Measurements from ENCODE around the gene BACH1. TPM values are rescaled to one million over a fixed set of nuclear protein-coding genes. Genes with fewer than 3 reads are reported as not detected.

BACH1 gene
- total and polyA plus RNA-seq, 2 of the 8 experiments (the other 6 are each of a cell fraction or from before 2014, with no cell fraction given): 6.9 to 50.7 TPM

GRCh38 chr21:29267666-29268065 lies 31.1 kb upstream of the BACH1 start:
- H3K56ac ChIP-seq (replicated peaks; ENCODE audit: insufficient read length, low read depth, low read length): no peak overlapping the region
- H3K9ac ChIP-seq (replicated peaks in 1 of 4; ENCODE audit: extremely low read depth in 1 of 4, low read depth in 3 of 4, low read length in 3 of 4): no peak overlapping the region
- H4K5ac ChIP-seq (ENCODE audit: insufficient read length, low read depth, low read length): no peak overlapping the region
- no peaks in the 10 kb centered on the region for H3K36me3 ChIP-seq (ENCODE audit: control insufficient read depth in 2 of 4, insufficient read depth in 4 of 4, low read length in 3 of 4)
- no peak overlapping the region for H3K18ac ChIP-seq (ENCODE audit: extremely low read depth, low read length)
- no peak overlapping the region for H3K4me2 ChIP-seq (ENCODE audit: insufficient read depth in 1 of 2, low read depth in 2 of 2, low read length in 2 of 2)
- ChIA-PET CTCF (ENCODE audit: partially characterized antibody) (interaction anchor here (1.0 kb wide), 1 partner anchor 81 kb away, joined by 4 read pairs; no protein-coding TSS in a partner anchor), POLR2A (ENCODE audit: partially characterized antibody) (interaction anchor here (1.1 kb wide), 1 partner anchor 31 kb away, joined by 4 read pairs; the partner anchor contains the start of gene BACH1)
- no peaks in the 10 kb centered on the region for H3K4me1 ChIP-seq (replicated peaks in 1 of 4; ENCODE audit: control insufficient read depth in 3 of 4, insufficient read depth in 4 of 4, low read length in 3 of 4)
- H2BK15ac ChIP-seq (ENCODE audit: low read length): no peak overlapping the region
- H2BK12ac ChIP-seq (ENCODE audit: low read depth, low read length): no peak overlapping the region
- no peak overlapping the region for H3K23ac ChIP-seq (ENCODE audit: insufficient read length)
- no peak overlapping the region for H2BK120ac ChIP-seq (replicated peaks; ENCODE audit: low read depth, low read length)
- H2BK5ac ChIP-seq (ENCODE audit: low read depth, low read length): no peak overlapping the region
- H3K14ac ChIP-seq (ENCODE audit: insufficient read length): no peak overlapping the region
- H3K23me2 ChIP-seq (ENCODE audit: low read depth, low read length): no peaks in the 10 kb centered on the region
- no peaks in the 10 kb centered on the region for H3K9me3 ChIP-seq (ENCODE audit: insufficient read depth in 2 of 2, low read depth in 1 of 2, low read length in 1 of 2)
- H3K79me1 ChIP-seq (ENCODE audit: low read depth, low read length): no peaks in the 10 kb centered on the region
- no peak for DNase-seq (ENCODE audit: low read depth in 1 of 2, low spot score in 2 of 2)
- H3K79me2 ChIP-seq (ENCODE audit: control insufficient read depth in 1 of 2, insufficient read depth in 2 of 2, low read length in 2 of 2): no peaks in the 10 kb centered on the region
- H2BK20ac ChIP-seq (ENCODE audit: low read length): no peak overlapping the region
- H3K4me3 ChIP-seq (ENCODE audit: extremely low read depth in 1 of 4, insufficient read depth in 2 of 4, low read depth in 3 of 4, low read length in 4 of 4): no peak overlapping the region
- FAIRE-seq: no peak
- H2AFZ ChIP-seq (ENCODE audit: low read length): no peak overlapping the region
- H4K8ac ChIP-seq (ENCODE audit: extremely low read depth, insufficient read depth, low read length): no peak overlapping the region
- H2AK5ac ChIP-seq (ENCODE audit: low read depth, low read length): no peak overlapping the region
- no peaks in the 10 kb centered on the region for H4K20me1 ChIP-seq (replicated peaks in 1 of 2; ENCODE audit: control insufficient read depth in 1 of 2, insufficient read depth in 2 of 2, low read length in 2 of 2)
- no peak overlapping the region for H3K27ac ChIP-seq (ENCODE audit: low read depth, low read length)
- no peak overlapping the region for H3K4ac ChIP-seq (replicated peaks; ENCODE audit: insufficient read length, low read depth, low read length)
- no peak overlapping the region for H4K91ac ChIP-seq (replicated peaks; ENCODE audit: insufficient read length, low read length)
- H3K27me3 ChIP-seq (replicated peaks in 1 of 4; ENCODE audit: control insufficient read depth in 3 of 4, extremely low read depth in 1 of 4, insufficient read depth in 3 of 4, low read length in 3 of 4): no peaks in the 10 kb centered on the region
- TF ChIP-seq HDAC2 (IDR thresholded peaks at IDR 0.05; ENCODE audit: borderline replicate concordance in 1 of 2, low read depth in 2 of 2, low read length in 2 of 2) (no peak), SP2 (IDR thresholded peaks at IDR 0.05; ENCODE audit: low read length) (no peak), CHD2 (IDR thresholded peaks at IDR 0.05; ENCODE audit: low read length) (no peak), CBX8 (IDR thresholded peaks at IDR 0.05; ENCODE audit: borderline replicate concordance, low read depth, low read length) (no peak), RXRA (IDR thresholded peaks at IDR 0.05; ENCODE audit: insufficient read depth, low read depth, low read length) (no peak), GABPA (IDR thresholded peaks at IDR 0.05; ENCODE audit: borderline replicate concordance, insufficient read depth, low read length) (no peak), CREB1 (IDR thresholded peaks at IDR 0.05) (no peak), SIN3A (conservative IDR thresholded peaks at IDR 0.05 in 1 of 2, IDR thresholded peaks at IDR 0.05 in 1 of 2; ENCODE audit: low read depth in 1 of 2, low read length in 2 of 2) (no peak), FOSL1 (IDR thresholded peaks at IDR 0.05; ENCODE audit: insufficient read depth, low read depth, low read length) (no peak), TAF7 (optimal IDR thresholded peaks at IDR 0.05; ENCODE audit: borderline replicate concordance, low read depth, low read length) (no peak), RFX5 (IDR thresholded peaks at IDR 0.05; ENCODE audit: borderline replicate concordance, low read depth, low read length) (no peak), KDM1A (IDR thresholded peaks at IDR 0.05; ENCODE audit: borderline replicate concordance, low read length) (no peak), KDM5A (IDR thresholded peaks at IDR 0.05; ENCODE audit: low read length) (no peak), RBBP5 (IDR thresholded peaks at IDR 0.05; ENCODE audit: borderline replicate concordance, low read depth, low read length) (no peak), NRF1 (IDR thresholded peaks at IDR 0.05; ENCODE audit: low read depth, low read length) (no peak)

All from H1 (cell line).